Keratinocyte (primary cell): ENCODE results near the gene CAPRIN2. TPM values are rescaled to one million over a fixed set of nuclear protein-coding genes. Genes with fewer than 3 reads are reported as not detected.

Experiments used
- DNase-seq: peaks from one replicate; pipeline ENCODE4 v3.0.0-alpha.2; 2011; ENCODE audit warnings: low read depth, missing footprints, low spot score
- FAIRE-seq: peaks from 2 replicates; lab custom pipeline; 2011; peaks lifted over from hg19 to GRCh38; lab: Jason Lieb, UNC
- H2AFZ ChIP-seq: 2 replicates; pipeline ENCODE4 v1.6.0; 2012; ENCODE audit warnings: low read length, control low read depth, inconsistent platforms; ENCODE audit not compliant: control insufficient read depth
- H3K27ac ChIP-seq: 2 replicates; pipeline ENCODE4 v1.5.1; 2011; ENCODE audit warnings: low read length; ENCODE audit not compliant: control insufficient read depth, insufficient read depth
- H3K27me3 ChIP-seq: 3 replicates; pipeline ENCODE4 v1.6.0; 2011; ENCODE audit warnings: low read length; ENCODE audit not compliant: control insufficient read depth, insufficient read depth; ENCODE audit errors: extremely low read depth
- H3K36me3 ChIP-seq, 2 experiments: 2 replicates in 1 of 2; 3 replicates in 1 of 2; pipeline ENCODE4 v1.5.1; 2011; ENCODE audit warnings: low read length in 2 of 2, mild to moderate bottlenecking in 1 of 2; ENCODE audit not compliant: control insufficient read depth in 2 of 2, insufficient read depth in 2 of 2; ENCODE audit errors: extremely low read depth in 1 of 2
- H3K4me1 ChIP-seq: 3 replicates; pipeline ENCODE4 v1.5.1; 2011; ENCODE audit warnings: low read length; ENCODE audit not compliant: control insufficient read depth, insufficient read depth; ENCODE audit errors: extremely low read depth
- H3K4me2 ChIP-seq: 3 replicates; pipeline ENCODE4 v1.6.0; 2011; ENCODE audit warnings: low read depth, low read length; ENCODE audit not compliant: control insufficient read depth, insufficient read depth; ENCODE audit errors: extremely low read depth
- H3K4me3 ChIP-seq, 3 experiments: fragments of 200-600 bp in 1 of 3; sonication (generic) in 1 of 3; 2 replicates in 2 of 3; 3 replicates in 1 of 3; pipeline ENCODE4 v1.5.1; 2011 to 2016; ENCODE audit warnings: low read length in 3 of 3, mild to moderate bottlenecking in 3 of 3, control low read depth in 2 of 3, inconsistent platforms in 1 of 3, low read depth in 1 of 3, mixed read lengths in 1 of 3, mixed run types in 1 of 3, moderate library complexity in 1 of 3; ENCODE audit not compliant: control insufficient read depth in 2 of 3, insufficient read depth in 2 of 3; ENCODE audit errors: extremely low read depth in 1 of 3
- H3K79me2 ChIP-seq: 2 replicates; pipeline ENCODE4 v1.6.0; 2012; ENCODE audit warnings: low read length; ENCODE audit not compliant: control insufficient read depth, insufficient read depth
- H3K9ac ChIP-seq: 3 replicates; pipeline ENCODE4 v1.6.0; 2011; ENCODE audit warnings: low read length; ENCODE audit not compliant: control insufficient read depth, insufficient read depth; ENCODE audit errors: extremely low read depth
- H3K9me1 ChIP-seq: 3 replicates; pipeline ENCODE4 v1.6.0; 2011; ENCODE audit warnings: low read length; ENCODE audit not compliant: control insufficient read depth, insufficient read depth; ENCODE audit errors: extremely low read depth
- H3K9me3 ChIP-seq: 2 replicates; pipeline ENCODE4 v1.5.1; 2012; ENCODE audit warnings: low read depth, low read length; ENCODE audit not compliant: control insufficient read depth
- H4K20me1 ChIP-seq: 3 replicates; pipeline ENCODE4 v1.6.0; 2011; ENCODE audit warnings: low read length; ENCODE audit not compliant: control insufficient read depth, insufficient read depth; ENCODE audit errors: extremely low read depth
- CTCF ChIP-seq, 3 experiments: IDR thresholded peaks in 1 of 3; conservative IDR thresholded peaks in 1 of 3; optimal IDR thresholded peaks in 1 of 3; 2 replicates in 2 of 3; 3 replicates in 1 of 3; pipeline versions ENCODE3 to v1.5.1; 2011; ENCODE audit warnings: low read length in 3 of 3, mild to moderate bottlenecking in 3 of 3, moderate library complexity in 2 of 3, control low read depth in 1 of 3, inconsistent platforms in 1 of 3; ENCODE audit not compliant: insufficient read depth in 2 of 3; ENCODE audit errors: extremely low read depth in 1 of 3
- EZH2 ChIP-seq: IDR thresholded peaks from one replicate; pipeline ENCODE4 v1.6.1; 2012; ENCODE audit warnings: inconsistent platforms, mild to moderate bottlenecking, low read length, moderate library complexity
- dilution Hi-C: fragments of 300-500 bp; cut with MboI; formaldehyde crosslinking; loops from one replicate; pipeline ENCODE4 v1.7.0; 2020; ENCODE audit warnings: low sequenced_read_pairs; ENCODE audit not compliant: extremely low pct_ligation_motif_present
- polyA plus RNA-seq, 5 experiments: library from polyadenylated mRNA; depleted of rRNA in 3 of 5; stranded (reverse) in 3 of 5; stranded (forward) in 1 of 5; unstranded in 1 of 5; fragments of >200 nt; gene quantifications; 1 replicate in 1 of 5; 2 replicates in 3 of 5; 3 replicates in 1 of 5; pipeline versions ENCODE4 v1.2.1 to v1.2.3, GENCODE V29; 2011 to 2012; ENCODE audit warnings: missing spikeins in 2 of 5, low read depth in 1 of 5, low replicate concordance in 1 of 5

CAPRIN2 gene
- polyA plus RNA-seq, 1 donor (not counting 4 experiments of a cell fraction or from before 2014, with no cell fraction given), result 32.4 TPM

DNA sequence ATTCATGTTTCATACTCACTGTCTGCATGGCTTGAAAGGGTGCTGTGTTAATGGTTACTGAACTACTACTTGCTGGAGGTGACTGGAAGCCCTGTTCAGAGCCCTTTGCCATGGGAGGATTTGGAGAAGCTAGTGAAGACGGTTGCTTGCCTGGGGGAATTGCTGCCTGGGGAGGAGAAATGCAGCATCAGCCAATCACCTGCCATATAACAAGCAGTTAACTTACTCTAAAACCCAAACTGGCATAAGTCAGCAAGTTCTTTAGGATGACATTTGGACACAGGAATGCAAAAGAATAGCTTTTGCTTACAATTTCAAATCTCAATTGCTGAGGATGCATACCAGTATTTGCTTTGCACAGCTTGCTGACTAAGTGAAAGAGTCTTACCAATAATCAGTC, 35.7 kb downstream of the CAPRIN2 start:
- DNase-seq (no peak), FAIRE-seq (peak; percentile 48)
- H3K9ac ChIP-seq, result no peak overlapping the region
- H2AFZ ChIP-seq, result no peak overlapping the region
- dilution Hi-C loops, result no loop called here
- TF ChIP-seq CTCF (optimal IDR thresholded peaks at IDR 0.05 in 1 of 3, IDR thresholded peaks at IDR 0.05 in 1 of 3, conservative IDR thresholded peaks at IDR 0.05 in 1 of 3; ENCODE audit: extremely low read depth in 1 of 3, insufficient read depth in 2 of 3, low read length in 3 of 3) (no peak), EZH2 (no peak)
- no peaks in the 10 kb centered on the region for H3K9me3 ChIP-seq
- H3K9me1 ChIP-seq, result no peaks in the 10 kb centered on the region
- no peak overlapping the region for H3K4me3 ChIP-seq
- H3K27me3 ChIP-seq, result no peaks in the 10 kb centered on the region
- H4K20me1 ChIP-seq, result no peaks in the 10 kb centered on the region
- H3K4me1 ChIP-seq, result peaks cover 3% of the 10 kb centered on the region
- no peaks in the 10 kb centered on the region for H3K79me2 ChIP-seq
- peaks cover 5 to 23% of the 10 kb centered on the region in 2 experiments for H3K36me3 ChIP-seq
- no peak overlapping the region for H3K4me2 ChIP-seq
- H3K27ac ChIP-seq, result no peak overlapping the region

- dilution Hi-C loops, result no loop called here
- Histone ChIP-seq H3K9me1 (no peaks in the 10 kb centered on the region), H3K4me3 (no peak overlapping the region), H3K4me2 (no peak overlapping the region), H3K36me3 (peaks cover 4 to 17% of the 10 kb centered on the region in 2 experiments), H3K9me3 (no peaks in the 10 kb centered on the region), H3K27ac (no peak overlapping the region), H3K4me1 (no peaks in the 10 kb centered on the region), H3K79me2 (no peaks in the 10 kb centered on the region), H4K20me1 (no peaks in the 10 kb centered on the region), H2AFZ (no peak overlapping the region), H3K27me3 (no peaks in the 10 kb centered on the region), H3K9ac (no peak overlapping the region)
- TF ChIP-seq CTCF (optimal IDR thresholded peaks at IDR 0.05 in 1 of 3, IDR thresholded peaks at IDR 0.05 in 1 of 3, conservative IDR thresholded peaks at IDR 0.05 in 1 of 3; ENCODE audit: extremely low read depth in 1 of 3, insufficient read depth in 2 of 3, low read length in 3 of 3) (no peak), EZH2 (no peak)
- DNase-seq, result no peak
- no peak for FAIRE-seq
Observed at GRCh38 chr12:30707613-30708342, 47.0 kb downstream of the CAPRIN2 start.
